Measurements from ENCODE around the gene GPSM1. TPM values are rescaled to one million over a fixed set of nuclear protein-coding genes. Genes with fewer than 3 reads are reported as not detected.

Gene GPSM1
- total and polyA plus RNA-seq, 7 donors = 0.34 to 2.3 (median 1.3) TPM

DNA sequence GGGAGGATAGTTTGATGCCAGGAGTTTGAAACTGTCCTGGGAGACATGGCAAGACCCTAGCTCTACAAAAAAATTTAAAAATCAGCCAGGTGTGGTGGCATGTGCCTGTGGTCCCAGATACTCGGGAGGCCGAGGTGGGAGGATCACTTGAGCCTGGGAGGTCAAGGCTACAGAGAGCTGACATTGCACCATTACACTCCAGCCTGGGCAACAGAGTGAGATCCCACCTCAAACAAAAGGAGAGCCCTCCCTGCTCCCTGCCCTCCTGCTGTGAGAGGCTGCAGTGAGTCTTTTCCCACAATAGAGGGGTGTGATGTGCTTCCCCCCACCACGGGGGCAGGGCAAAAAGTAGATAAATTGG lies 13.3 kb upstream of the GPSM1 start:
- Histone ChIP-seq H3K27me3 (ENCODE audit: insufficient read depth in 3 of 3, low read length in 2 of 3) (peaks cover 0 to 38% (median 8%) of the 10 kb centered on the region in 3 donors), H3K27ac (no peak overlapping the region), H3K4me3 (no peak overlapping the region), H3K9me3 (peaks cover 12% of the 10 kb centered on the region), H3K36me3 (ENCODE audit: insufficient read depth in 1 of 2, low read depth in 1 of 2) (no peaks in the 10 kb centered on the region), H3K4me1 (no peaks in the 10 kb centered on the region)
- 86 to 91% (median 89%) methylated on average over 3 of the region's 3 CpGs for WGBS, 3 donors
- ATAC-seq (no peak), DNase-seq (no peak)
- TF ChIP-seq, protein P1, sequence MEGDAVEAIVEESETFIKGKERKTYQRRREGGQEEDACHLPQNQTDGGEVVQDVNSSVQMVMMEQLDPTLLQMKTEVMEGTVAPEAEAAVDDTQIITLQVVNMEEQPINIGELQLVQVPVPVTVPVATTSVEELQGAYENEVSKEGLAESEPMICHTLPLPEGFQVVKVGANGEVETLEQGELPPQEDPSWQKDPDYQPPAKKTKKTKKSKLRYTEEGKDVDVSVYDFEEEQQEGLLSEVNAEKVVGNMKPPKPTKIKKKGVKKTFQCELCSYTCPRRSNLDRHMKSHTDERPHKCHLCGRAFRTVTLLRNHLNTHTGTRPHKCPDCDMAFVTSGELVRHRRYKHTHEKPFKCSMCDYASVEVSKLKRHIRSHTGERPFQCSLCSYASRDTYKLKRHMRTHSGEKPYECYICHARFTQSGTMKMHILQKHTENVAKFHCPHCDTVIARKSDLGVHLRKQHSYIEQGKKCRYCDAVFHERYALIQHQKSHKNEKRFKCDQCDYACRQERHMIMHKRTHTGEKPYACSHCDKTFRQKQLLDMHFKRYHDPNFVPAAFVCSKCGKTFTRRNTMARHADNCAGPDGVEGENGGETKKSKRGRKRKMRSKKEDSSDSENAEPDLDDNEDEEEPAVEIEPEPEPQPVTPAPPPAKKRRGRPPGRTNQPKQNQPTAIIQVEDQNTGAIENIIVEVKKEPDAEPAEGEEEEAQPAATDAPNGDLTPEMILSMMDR (IDR thresholded peaks at IDR 0.05) = no peak
- intact Hi-C loops (cut with DNase I) = no loop called here

DNA sequence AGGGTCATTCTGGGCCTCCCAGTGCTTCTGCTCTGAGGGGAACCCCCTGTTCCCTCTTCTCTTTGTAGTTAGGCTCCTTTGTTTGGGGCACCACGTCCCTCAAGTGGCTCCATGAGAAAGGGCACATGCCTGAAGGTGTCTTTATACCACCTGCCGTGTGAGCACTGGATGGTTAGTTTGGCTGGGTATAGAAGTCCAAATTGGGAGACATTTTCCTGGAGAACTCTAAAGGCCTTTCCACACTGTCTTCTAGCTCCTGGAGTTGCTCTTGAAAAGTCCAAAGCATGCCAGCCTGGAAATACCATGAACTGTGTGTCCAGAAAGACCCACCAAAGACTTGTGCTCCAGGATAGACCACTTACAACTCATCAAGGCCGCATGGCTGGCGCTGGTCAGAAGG lies 12.4 kb upstream of the GPSM1 start:
- ATAC-seq = no peak
- Histone ChIP-seq H3K36me3 (ENCODE audit: insufficient read depth in 1 of 2, low read depth in 1 of 2) (no peaks in the 10 kb centered on the region), H3K4me3 (no peak overlapping the region), H3K9me3 (peaks cover 12% of the 10 kb centered on the region), H3K27me3 (ENCODE audit: insufficient read depth in 3 of 3, low read length in 2 of 3) (peaks cover 0 to 29% (median 8%) of the 10 kb centered on the region in 3 donors), H3K4me1 (no peaks in the 10 kb centered on the region), H3K27ac (no peak overlapping the region)
- WGBS, 3 donors = 82 to 88% (median 87%) methylated on average over 4 of the region's 4 CpGs
- no peak for DNase-seq
- intact Hi-C loops (cut with DNase I) = no loop called here
- TF ChIP-seq, protein P1 (IDR thresholded peaks at IDR 0.05) = no peak

DNA sequence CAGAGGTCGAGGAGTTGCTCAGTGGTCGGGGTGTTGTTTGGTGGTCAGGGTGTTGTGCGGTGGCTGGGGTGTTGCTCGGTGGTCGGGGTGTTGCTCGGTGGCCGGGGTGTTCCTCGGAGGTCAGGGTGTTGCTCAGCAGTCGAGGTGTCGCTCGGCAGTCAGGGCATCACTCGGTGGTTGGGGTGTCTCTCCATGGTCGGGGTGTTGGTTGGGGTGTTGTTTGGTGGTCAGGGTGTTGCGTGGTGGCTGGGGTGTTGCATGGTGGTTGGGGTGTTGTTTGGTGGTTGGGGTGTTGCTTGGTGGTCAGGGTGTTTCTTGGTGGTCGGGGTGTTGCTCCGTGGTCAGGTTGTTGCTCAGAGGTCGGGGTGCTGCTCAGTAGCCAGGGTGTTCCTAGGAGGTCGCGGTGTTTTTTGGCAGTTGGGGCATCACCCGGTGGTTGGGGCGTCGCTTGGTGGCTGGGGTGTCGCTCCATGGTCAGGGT lies 11.0 kb upstream of the GPSM1 start:
- Histone ChIP-seq H3K27ac (no peak overlapping the region), H3K9me3 (peaks cover 12% of the 10 kb centered on the region), H3K36me3 (ENCODE audit: insufficient read depth in 1 of 2, low read depth in 1 of 2) (no peaks in the 10 kb centered on the region), H3K4me3 (no peak overlapping the region), H3K27me3 (ENCODE audit: insufficient read depth in 3 of 3, low read length in 2 of 3) (peaks cover 0 to 21% (median 5%) of the 10 kb centered on the region in 3 donors), H3K4me1 (no peaks in the 10 kb centered on the region)
- no peak for ATAC-seq
- intact Hi-C loops (cut with DNase I) = no loop called here
- 96 to 98% (median 96%) methylated on average over 23 of the region's 23 CpGs for WGBS, 3 donors
- no peak for DNase-seq
- TF ChIP-seq, protein P1 (IDR thresholded peaks at IDR 0.05) = no peak

GRCh38 chr9:136316896-136317676 lies 10.3 kb upstream of the GPSM1 start:
- Histone ChIP-seq H3K36me3 (ENCODE audit: insufficient read depth in 1 of 2, low read depth in 1 of 2) (no peaks in the 10 kb centered on the region), H3K27me3 (ENCODE audit: insufficient read depth in 3 of 3, low read length in 2 of 3) (peaks cover 0 to 18% (median 3%) of the 10 kb centered on the region in 3 donors), H3K9me3 (peaks cover 12% of the 10 kb centered on the region), H3K4me3 (no peak overlapping the region), H3K27ac (no peak overlapping the region), H3K4me1 (no peaks in the 10 kb centered on the region)
- intact Hi-C loops (cut with DNase I) = no loop called here
- DNase-seq = no peak
- WGBS, 3 donors = 85 to 93% (median 92%) methylated on average over 13 of the region's 13 CpGs
- TF ChIP-seq, protein P1 (IDR thresholded peaks at IDR 0.05) = no peak
- ATAC-seq = no peak
